SK-N-SH (cell line): ENCODE data around the gene GPC2. TPM values are rescaled to one million over a fixed set of nuclear protein-coding genes. Genes with fewer than 3 reads are reported as not detected.

Experiments
- CTCF ChIA-PET: fragments of 300-600, 350-600 bp; formaldehyde crosslinking; extraction: SDS; loops from one replicate; lab custom pipeline; 2021; lab: Yijun Ruan, JAX
- POLR2A ChIA-PET: fragments of 350-600 bp; sonication (Branson Sonifier 250); formaldehyde crosslinking; extraction: SDS; loops from one replicate; lab custom pipeline; 2020; ENCODE audit warnings: antibody characterized with exemption, inconsistent platforms; lab: Yijun Ruan, JAX
- DNase-seq: peaks from one replicate; pipeline ENCODE4 v3.0.0; 2012
- H2AFZ ChIP-seq: fragments of 200-600 bp; sonication (generic); 2 replicates; pipeline ENCODE4 v1.8.1; 2016; ENCODE audit warnings: antibody characterized with exemption, mild to moderate bottlenecking, low read depth
- H3F3A ChIP-seq: fragments of 200-600 bp; sonication (generic); replicated peaks from 2 replicates; pipeline ENCODE3; 2016; ENCODE audit warnings: antibody characterized with exemption, mild to moderate bottlenecking; ENCODE audit not compliant: insufficient read depth
- H3K27ac ChIP-seq, 2 experiments: fragments of 200-500 bp in 1 of 2; fragments of 200-600 bp in 1 of 2; sonication (Bioruptor generic) in 1 of 2; sonication (generic), shearing (Covaris generic) in 1 of 2; 2 replicates each; pipeline versions ENCODE4 v1.5.1 to v1.6.1; 2014 to 2016; ENCODE audit warnings: low read depth in 2 of 2, inconsistent platforms in 1 of 2, low read length in 1 of 2, mild to moderate bottlenecking in 1 of 2, mixed read lengths in 1 of 2
- H3K27me3 ChIP-seq: fragments of 200-600 bp; sonication (generic), shearing (Covaris generic); 2 replicates; pipeline ENCODE4 v1.6.1; 2016; ENCODE audit warnings: mixed run types; ENCODE audit not compliant: insufficient read depth
- H3K36me3 ChIP-seq, 2 experiments: fragments of 200-500 bp in 1 of 2; fragments of 200-600 bp in 1 of 2; sonication (Bioruptor generic) in 1 of 2; sonication (generic) in 1 of 2; replicated peaks in 1 of 2; 2 replicates each; pipeline versions ENCODE3 to v1.5.1; 2014 to 2016; ENCODE audit warnings: low read length in 1 of 2, mild to moderate bottlenecking in 1 of 2; ENCODE audit not compliant: insufficient read depth in 2 of 2, control insufficient read depth in 1 of 2
- H3K4me1 ChIP-seq, 2 experiments: fragments of 200-500 bp in 1 of 2; fragments of 200-600 bp in 1 of 2; sonication (Bioruptor generic) in 1 of 2; sonication (generic), shearing (Covaris generic) in 1 of 2; 2 replicates each; pipeline versions ENCODE4 v1.5.1 to v1.6.1; 2014 to 2016; ENCODE audit warnings: low read depth in 1 of 2, low read length in 1 of 2, mixed run types in 1 of 2; ENCODE audit not compliant: insufficient read depth in 2 of 2, control insufficient read depth in 1 of 2
- H3K4me2 ChIP-seq: fragments of 200-600 bp; sonication (generic), shearing (Covaris generic); 2 replicates; pipeline ENCODE4 v1.6.1; 2017; ENCODE audit warnings: mixed run types
- H3K4me3 ChIP-seq, 2 experiments: fragments of 200-500 bp in 1 of 2; fragments of 200-600 bp in 1 of 2; sonication (Bioruptor generic) in 1 of 2; sonication (generic), shearing (Covaris generic) in 1 of 2; 2 replicates each; pipeline versions ENCODE4 v1.5.1 to v1.8.1; 2014 to 2016; ENCODE audit warnings: low read depth in 2 of 2, inconsistent platforms in 1 of 2, low read length in 1 of 2, mild to moderate bottlenecking in 1 of 2, mixed read lengths in 1 of 2, moderate library complexity in 1 of 2
- H3K79me2 ChIP-seq: fragments of 200-600 bp; sonication (generic); 2 replicates; pipeline ENCODE4 v1.8.1; 2017; ENCODE audit warnings: mild to moderate bottlenecking; ENCODE audit not compliant: insufficient read depth
- H3K9ac ChIP-seq: fragments of 200-600 bp; sonication (generic); 2 replicates; pipeline ENCODE4 v1.6.1; 2017; ENCODE audit warnings: mixed run types
- H3K9me2 ChIP-seq: fragments of 200-600 bp; sonication (generic); 2 replicates; pipeline ENCODE4 v1.6.1; 2017; ENCODE audit warnings: mixed run types
- H3K9me3 ChIP-seq: fragments of 200-600 bp; sonication (generic); 2 replicates; pipeline ENCODE4 v1.6.1; 2017; ENCODE audit warnings: mixed run types, mild to moderate bottlenecking, moderate library complexity
- H4K20me1 ChIP-seq: fragments of 200-600 bp; sonication (generic); 2 replicates; pipeline ENCODE4 v1.6.1; 2017; ENCODE audit warnings: mild to moderate bottlenecking, mixed run types; ENCODE audit not compliant: insufficient read depth
- CHD2 ChIP-seq: fragments of 150-350 bp; IDR thresholded peaks from 2 replicates; pipeline ENCODE4 v1.6.1; 2018; ENCODE audit warnings: low read length; ENCODE audit not compliant: partially characterized antibody
- CTCF ChIP-seq: fragments of 200-600 bp; sonication (generic); IDR thresholded peaks from 2 replicates; pipeline ENCODE4 v1.6.1; 2017; ENCODE audit warnings: antibody characterized with exemption, mild to moderate bottlenecking, moderate library complexity
- ELF1 ChIP-seq: IDR thresholded peaks from 2 replicates; pipeline ENCODE4 v1.4.0; 2012
- EP300 ChIP-seq, 2 experiments: IDR thresholded peaks; 2 replicates each; pipeline versions ENCODE4 v1.4.0 to v1.6.1; 2012; ENCODE audit warnings: borderline replicate concordance in 1 of 2, low read depth in 1 of 2, low read length in 1 of 2
- EZH2phosphoT487 ChIP-seq: fragments of 200-600 bp; sonication (generic); IDR thresholded peaks from 2 replicates; pipeline ENCODE4 v1.6.1; 2017; ENCODE audit warnings: low read depth, mixed run types, mild to moderate bottlenecking, antibody characterized with exemption, moderate library complexity, borderline replicate concordance
- FOXJ3 ChIP-seq: sonication (generic); formaldehyde crosslinking; IDR thresholded peaks from 2 replicates; pipeline ENCODE4 v1.5.1; 2020; ENCODE audit warnings: mild to moderate bottlenecking, missing genetic modification reagents
- FOXM1 ChIP-seq: IDR thresholded peaks from 2 replicates; pipeline ENCODE4 v1.4.0; 2012; ENCODE audit warnings: low read depth, mild to moderate bottlenecking
- GABPA ChIP-seq: IDR thresholded peaks from 2 replicates; pipeline ENCODE4 v1.4.0; 2012; ENCODE audit warnings: low read depth, mild to moderate bottlenecking
- GATA2 ChIP-seq: sonication (generic); formaldehyde crosslinking; IDR thresholded peaks from 2 replicates; pipeline ENCODE4 v1.5.0; 2020; ENCODE audit warnings: mild to moderate bottlenecking, missing genetic modification reagents
- IRF3 ChIP-seq: fragments of 150-350 bp; IDR thresholded peaks from 2 replicates; pipeline ENCODE4 v1.6.1; 2016; ENCODE audit warnings: mild to moderate bottlenecking, low read depth, low read length
- MAX ChIP-seq: IDR thresholded peaks from 2 replicates; pipeline ENCODE4 v1.4.0; 2012; ENCODE audit warnings: low read depth
- MEF2A ChIP-seq: IDR thresholded peaks from 2 replicates; pipeline ENCODE4 v1.4.0; 2012; ENCODE audit warnings: low read depth, borderline replicate concordance
- NRF1 ChIP-seq: IDR thresholded peaks from 2 replicates; pipeline ENCODE4 v1.6.1; 2012; ENCODE audit warnings: low read depth, mild to moderate bottlenecking, low read length
- PBX3 ChIP-seq: IDR thresholded peaks from 2 replicates; pipeline ENCODE4; 2012
- POLR2AphosphoS5 ChIP-seq: IDR thresholded peaks from 2 replicates; pipeline ENCODE4 v1.6.1; 2012; ENCODE audit warnings: low read depth, low read length
- RAD21 ChIP-seq: IDR thresholded peaks from 2 replicates; pipeline ENCODE4 v1.6.1; 2012; ENCODE audit warnings: mild to moderate bottlenecking, low read length
- RCOR1 ChIP-seq: fragments of 150-350 bp; IDR thresholded peaks from 2 replicates; pipeline ENCODE4 v1.6.1; 2017; ENCODE audit warnings: antibody characterized with exemption, low read length
- RXRA ChIP-seq: IDR thresholded peaks from 2 replicates; pipeline ENCODE4 v1.4.0; 2012; ENCODE audit warnings: low read depth, mild to moderate bottlenecking, borderline replicate concordance
- SIN3A ChIP-seq: IDR thresholded peaks from 2 replicates; pipeline ENCODE4 v1.6.1; 2012; ENCODE audit warnings: low read depth, mild to moderate bottlenecking, low read length, moderate library complexity, borderline replicate concordance
- TAF1 ChIP-seq: IDR thresholded peaks from 2 replicates; pipeline ENCODE4 v1.6.1; 2012; ENCODE audit warnings: low read depth, mild to moderate bottlenecking, low read length, moderate library complexity, borderline replicate concordance
- USF1 ChIP-seq: IDR thresholded peaks from 2 replicates; pipeline ENCODE4 v1.4.0; 2012; ENCODE audit warnings: low read depth, borderline replicate concordance
- YY1 ChIP-seq: IDR thresholded peaks from 2 replicates; pipeline ENCODE4 v1.4.0; 2012; ENCODE audit warnings: low read depth, mild to moderate bottlenecking
- WGBS: methylation state at CpG from one replicate; pipeline ENCODE4 v1.1.6; 2017; ENCODE audit warnings: low lambda C conversion rate; 5-methylcytosine and 5-hydroxymethylcytosine counted together
- polyA plus RNA-seq, 3 experiments: library from polyadenylated mRNA; depleted of rRNA; stranded (reverse); fragments of >200 nt; gene quantifications; 2 replicates each; pipeline ENCODE4 v1.2.3, GENCODE V29; 2012
- TF ChIP-seq, protein P1 (sequence below): fragments of 150-350 bp; IDR thresholded peaks from 2 replicates; pipeline ENCODE4 v1.6.1; 2017; ENCODE audit warnings: antibody characterized with exemption, low read length, low read depth, borderline replicate concordance

The GPC2 gene
- polyA plus RNA-seq, 1 of the 3 experiments (the other 2 are of a cell fraction): 12.9 TPM

DNA sequence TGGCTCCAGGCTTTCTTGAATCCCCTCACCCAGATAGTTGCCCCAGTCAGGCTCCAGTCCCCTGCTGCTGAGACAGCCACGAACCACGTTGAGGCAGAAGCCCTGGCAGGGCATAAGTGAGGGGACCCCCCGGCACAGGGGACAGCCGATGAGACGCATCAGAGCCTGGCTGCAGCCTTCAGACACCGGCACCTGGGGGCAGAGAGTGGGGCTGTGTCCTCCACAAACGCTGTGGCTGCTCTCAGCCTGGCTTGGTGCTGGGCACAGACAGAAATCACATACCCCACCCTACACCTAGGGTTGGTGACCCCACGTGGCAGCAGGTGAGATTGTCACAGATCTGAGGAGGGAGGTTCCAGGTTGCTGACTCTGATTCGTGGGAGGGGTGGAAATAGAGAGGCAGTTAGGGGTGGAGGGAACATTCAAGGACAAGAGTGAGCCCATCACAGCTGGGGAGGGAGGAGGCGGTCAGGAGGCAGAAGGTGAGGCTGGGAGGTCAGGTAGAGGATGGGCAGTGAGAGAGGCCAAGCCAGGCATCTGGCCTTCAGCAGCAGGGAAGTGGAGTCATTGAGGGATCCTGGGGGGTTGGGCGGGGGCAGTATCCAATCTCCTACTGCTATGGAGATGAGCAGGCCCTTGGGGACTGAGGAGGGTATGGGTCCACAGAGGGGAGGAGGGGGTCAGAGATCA, 3.2 kb downstream of the GPC2 start:
- Histone ChIP-seq H3K9ac (no peak overlapping the region), H3K9me2 (no peaks in the 10 kb centered on the region), H4K20me1 (no peaks in the 10 kb centered on the region), H3K27me3 (no peaks in the 10 kb centered on the region), H3K27ac (no peak overlapping the region), H3K36me3 (peaks cover 6 to 21% of the 10 kb centered on the region in 2 experiments), H3K79me2 (peaks cover 15% of the 10 kb centered on the region), H3K9me3 (no peaks in the 10 kb centered on the region), H3F3A (peaks cover 14% of the 10 kb centered on the region), H3K4me1 (peaks cover 0 to 16% of the 10 kb centered on the region in 2 experiments; a peak in 1 of 4 replicates), H2AFZ (no peak overlapping the region), H3K4me2 (no peak overlapping the region), H3K4me3 (no peak overlapping the region)
- POLR2A ChIA-PET: no interaction called here
- peak; percentile 24 for DNase-seq
- WGBS: 91% methylated on average over 10 of the region's 11 CpGs
- CTCF ChIA-PET: interaction anchor here (2.7 kb wide), 1 partner anchor 43 kb away, joined by 11 read pairs; no protein-coding TSS in a partner anchor
- no peak for TF ChIP-seq GATA2 (CRISPR knock-in tag)
- no peak for TF ChIP-seq YY1
- no peak for TF ChIP-seq IRF3
- no peak for TF ChIP-seq EP300 (IDR thresholded peaks at IDR 0.05; ENCODE audit: borderline replicate concordance in 1 of 2, low read depth in 1 of 2, low read length in 1 of 2)
- TF ChIP-seq RCOR1: no peak
- no peak for TF ChIP-seq ELF1
- TF ChIP-seq, protein P1, sequence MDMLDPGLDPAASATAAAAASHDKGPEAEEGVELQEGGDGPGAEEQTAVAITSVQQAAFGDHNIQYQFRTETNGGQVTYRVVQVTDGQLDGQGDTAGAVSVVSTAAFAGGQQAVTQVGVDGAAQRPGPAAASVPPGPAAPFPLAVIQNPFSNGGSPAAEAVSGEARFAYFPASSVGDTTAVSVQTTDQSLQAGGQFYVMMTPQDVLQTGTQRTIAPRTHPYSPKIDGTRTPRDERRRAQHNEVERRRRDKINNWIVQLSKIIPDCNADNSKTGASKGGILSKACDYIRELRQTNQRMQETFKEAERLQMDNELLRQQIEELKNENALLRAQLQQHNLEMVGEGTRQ: no peak
- no peak for TF ChIP-seq NRF1

- 95% methylated on average over 22 of the region's 22 CpGs for WGBS
- Histone ChIP-seq H3K27me3 (no peaks in the 10 kb centered on the region), H3K79me2 (peaks cover 13% of the 10 kb centered on the region), H3K9ac (no peak overlapping the region), H3K4me1 (peaks cover 0 to 31% of the 10 kb centered on the region in 2 experiments; a peak in 1 of 4 replicates), H2AFZ (no peak overlapping the region), H4K20me1 (no peaks in the 10 kb centered on the region), H3K4me2 (no peak overlapping the region), H3K4me3 (no peak overlapping the region), H3K27ac (no peak overlapping the region), H3K9me2 (no peaks in the 10 kb centered on the region), H3F3A (peaks cover 18% of the 10 kb centered on the region), H3K36me3 (peaks cover 6 to 21% of the 10 kb centered on the region in 2 experiments), H3K9me3 (no peaks in the 10 kb centered on the region)
- DNase-seq: no peak
- POLR2A ChIA-PET: no interaction called here
- CTCF ChIA-PET: interaction anchor here (2.7 kb wide), 1 partner anchor 41 kb away, joined by 11 read pairs; no protein-coding TSS in a partner anchor
- no peak for TF ChIP-seq NRF1
- TF ChIP-seq FOXJ3 (CRISPR knock-in tag): no peak
- no peak for TF ChIP-seq RAD21
- TF ChIP-seq MEF2A: no peak
- no peak for TF ChIP-seq SIN3A
- no peak for TF ChIP-seq FOXM1
- no peak for TF ChIP-seq YY1
- no peak for TF ChIP-seq RXRA
- TF ChIP-seq EZH2phosphoT487: no peak
- no peak for TF ChIP-seq CTCF
- TF ChIP-seq CHD2: no peak
- no peak for TF ChIP-seq POLR2AphosphoS5
- no peak for TF ChIP-seq USF1
- no peak for TF ChIP-seq MAX
- no peak for TF ChIP-seq GABPA
- no peak for TF ChIP-seq PBX3
- TF ChIP-seq TAF1: no peak
These were observed 5.3 kb downstream of the GPC2 start for GRCh38 chr7:100171840-100172239.
